GM23338 (cell line): ENCODE measurements around the gene SPIN2B.

ENCODE experiments used
- STAT1 ChIP-seq: IDR thresholded peaks from one replicate; pipeline ENCODE4 v1.6.1; 2016; ENCODE audit warnings: antibody characterized with exemption; ENCODE audit not compliant: unreplicated experiment
- TF ChIP-seq, protein P1 (sequence below), 2 experiments: fragments of 200-600 bp in 1 of 2; sonication (generic) in 1 of 2; conservative IDR thresholded peaks; 2 replicates each; pipeline versions ENCODE4 v1.5.1 to v1.6.1; 2016 to 2017; ENCODE audit warnings: antibody characterized with exemption in 2 of 2, low read depth in 2 of 2, mild to moderate bottlenecking in 2 of 2, moderate library complexity in 1 of 2

DNA sequence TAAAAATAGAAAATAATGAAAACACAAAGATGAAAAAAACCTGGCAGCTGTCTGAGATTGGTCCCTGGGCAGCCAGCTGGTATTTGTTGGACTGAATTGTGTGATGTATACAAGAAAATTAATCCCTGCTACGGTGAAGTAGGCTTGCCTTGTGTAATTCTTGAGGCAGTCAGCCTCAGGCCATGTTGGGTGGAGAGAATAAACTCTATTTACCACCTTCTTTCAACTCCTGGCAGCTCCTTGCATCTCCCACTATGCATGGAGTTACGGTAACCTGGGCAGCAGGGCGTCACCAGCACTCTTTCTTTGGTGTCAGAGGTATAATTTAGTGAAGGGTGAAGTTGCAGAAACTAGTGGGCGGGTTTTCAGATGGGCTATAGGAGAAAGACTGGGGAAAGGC is 12.4 kb upstream of the SPIN2B start:
- no peak for TF ChIP-seq STAT1
- TF ChIP-seq, protein P1, sequence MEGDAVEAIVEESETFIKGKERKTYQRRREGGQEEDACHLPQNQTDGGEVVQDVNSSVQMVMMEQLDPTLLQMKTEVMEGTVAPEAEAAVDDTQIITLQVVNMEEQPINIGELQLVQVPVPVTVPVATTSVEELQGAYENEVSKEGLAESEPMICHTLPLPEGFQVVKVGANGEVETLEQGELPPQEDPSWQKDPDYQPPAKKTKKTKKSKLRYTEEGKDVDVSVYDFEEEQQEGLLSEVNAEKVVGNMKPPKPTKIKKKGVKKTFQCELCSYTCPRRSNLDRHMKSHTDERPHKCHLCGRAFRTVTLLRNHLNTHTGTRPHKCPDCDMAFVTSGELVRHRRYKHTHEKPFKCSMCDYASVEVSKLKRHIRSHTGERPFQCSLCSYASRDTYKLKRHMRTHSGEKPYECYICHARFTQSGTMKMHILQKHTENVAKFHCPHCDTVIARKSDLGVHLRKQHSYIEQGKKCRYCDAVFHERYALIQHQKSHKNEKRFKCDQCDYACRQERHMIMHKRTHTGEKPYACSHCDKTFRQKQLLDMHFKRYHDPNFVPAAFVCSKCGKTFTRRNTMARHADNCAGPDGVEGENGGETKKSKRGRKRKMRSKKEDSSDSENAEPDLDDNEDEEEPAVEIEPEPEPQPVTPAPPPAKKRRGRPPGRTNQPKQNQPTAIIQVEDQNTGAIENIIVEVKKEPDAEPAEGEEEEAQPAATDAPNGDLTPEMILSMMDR (conservative IDR thresholded peaks at IDR 0.05; ENCODE audit: low read depth in 2 of 2): no peak
